Measurements from ENCODE around the gene MRPL18.
"Not testable (repeated sequence)": the region's sequence is repeated elsewhere in the genome, so short reads cannot be mapped to it uniquely, and the experiment has no call there.

Gene MRPL18

GRCh38 chr6:159790149-159790955, at the start of gene MRPL18:
MRPL18 (plus strand) TSS chr6:159790467; CDS start chr6:159790588, 121 bp downstream.
- peak; percentile 94 for DNase-seq (ENCODE audit: low read depth, low spot score)

- no peak for DNase-seq (ENCODE audit: low read depth, low spot score)
Measured at GRCh38 chr6:159742165-159742564, 48.1 kb upstream of the MRPL18 start.

- DNase-seq (ENCODE audit: low read depth, low spot score), result no peak
Measured at GRCh38 chr6:159745081-159745480, 45.2 kb upstream of the MRPL18 start.

GRCh38 chr6:159746759-159747158, 43.5 kb upstream of the MRPL18 start:
- DNase-seq (ENCODE audit: low read depth, low spot score), result no peak

- not testable (repeated sequence) for DNase-seq (ENCODE audit: low read depth, low spot score)
Measured at GRCh38 chr6:159748127-159748526, 42.1 kb upstream of the MRPL18 start.

- no peak for DNase-seq (ENCODE audit: low read depth, low spot score)
Measured at GRCh38 chr6:159751448-159751847, 38.8 kb upstream of the MRPL18 start.

GRCh38 chr6:159753081-159753872, 37.0 kb upstream of the MRPL18 start:
- DNase-seq (ENCODE audit: low read depth, low spot score), result no peak

- DNase-seq (ENCODE audit: low read depth, low spot score), result no peak
Measured at GRCh38 chr6:159754401-159754800, 35.9 kb upstream of the MRPL18 start.

GRCh38 chr6:159754959-159755914, 35.0 kb upstream of the MRPL18 start:
- no peak for DNase-seq (ENCODE audit: low read depth, low spot score)

GRCh38 chr6:159756508-159756907, 33.8 kb upstream of the MRPL18 start:
- no peak for DNase-seq (ENCODE audit: low read depth, low spot score)

GRCh38 chr6:159758031-159759001, 32.0 kb upstream of the MRPL18 start:
- peak; percentile 7 for DNase-seq (ENCODE audit: low read depth, low spot score)

GRCh38 chr6:159759645-159760044, 30.6 kb upstream of the MRPL18 start:
- DNase-seq (ENCODE audit: low read depth, low spot score), result no peak

GRCh38 chr6:159760602-159761057, 29.6 kb upstream of the MRPL18 start:
- DNase-seq (ENCODE audit: low read depth, low spot score), result peak; percentile 89

- no peak for DNase-seq (ENCODE audit: low read depth, low spot score)
Measured at GRCh38 chr6:159761129-159761872, 29.0 kb upstream of the MRPL18 start.

- DNase-seq (ENCODE audit: low read depth, low spot score), result peak; percentile 88
Measured at GRCh38 chr6:159761873-159762680, 28.2 kb upstream of the MRPL18 start, which contains the start of gene ACAT2. ACAT2 (plus strand) TSS chr6:159762045; CDS start chr6:159762088, 43 bp downstream.

- DNase-seq (ENCODE audit: low read depth, low spot score), result no peak
Measured at GRCh38 chr6:159762681-159763293, 27.5 kb upstream of the MRPL18 start.

- DNase-seq (ENCODE audit: low read depth, low spot score), result no peak
Measured at GRCh38 chr6:159766906-159767305, 23.4 kb upstream of the MRPL18 start.

- no peak for DNase-seq (ENCODE audit: low read depth, low spot score)
Measured at GRCh38 chr6:159769470-159769869, 20.8 kb upstream of the MRPL18 start.

All from iPS DF 19.7 (cell line).